WTC11 (cell line): ENCODE measurements around the gene BRSK2. TPM values are rescaled to one million over a fixed set of nuclear protein-coding genes. Genes with fewer than 3 reads are reported as not detected.

ENCODE experiments used
- ATAC-seq: fragments of 200-7000 bp; cut with Tn5 transposase; 2 replicates; pipeline ENCODE4 v1.10.0; 2021; ENCODE audit warnings: mild to moderate bottlenecking, moderate library complexity
- CTCF ChIA-PET: fragments of 300-600 bp; sonication (Branson Sonifier 250); formaldehyde crosslinking; loops from one replicate; lab custom pipeline; 2021; ENCODE audit warnings: antibody characterized with exemption; lab: Charles Lee
- POLR2A ChIA-PET: fragments of 350-600 bp; sonication (Branson Sonifier 250); formaldehyde crosslinking; loops from one replicate; lab custom pipeline; 2021; ENCODE audit warnings: antibody characterized with exemption; lab: Charles Lee
- DNase-seq: peaks from one replicate; pipeline ENCODE4 v3.0.0; 2021; ENCODE audit warnings: low spot score
- H3K27ac Mint-ChIP-seq: 2 replicates; pipeline ENCODE4 v1.8.0; 2021; ENCODE audit warnings: mixed read lengths
- H3K27me3 Mint-ChIP-seq: 2 replicates; pipeline ENCODE4 v1.8.0; 2021; ENCODE audit warnings: low read depth, mild to moderate bottlenecking, moderate library complexity, mixed read lengths
- H3K36me3 Mint-ChIP-seq: 2 replicates; pipeline ENCODE4 v1.8.0; 2021; ENCODE audit warnings: mixed read lengths
- H3K4me1 Mint-ChIP-seq: 2 replicates; pipeline ENCODE4 v1.8.0; 2022; ENCODE audit warnings: mixed read lengths
- H3K4me3 Mint-ChIP-seq: 2 replicates; pipeline ENCODE4 v1.8.0; 2021; ENCODE audit warnings: mild to moderate bottlenecking, moderate library complexity, mixed read lengths
- H3K9me3 Mint-ChIP-seq: 2 replicates; pipeline ENCODE4 v1.8.0; 2021; ENCODE audit warnings: mixed read lengths
- E2F5 ChIP-seq: sonication (generic); formaldehyde crosslinking; IDR thresholded peaks from 2 replicates; pipeline ENCODE4 v1.8.1; 2022; ENCODE audit warnings: mild to moderate bottlenecking, moderate library complexity, missing genetic modification reagents
- ERG ChIP-seq: fragments of 250-450 bp; sonication (Bioruptor Pico); IDR thresholded peaks from 2 replicates; pipeline ENCODE4 v1.8.0; 2021; ENCODE audit warnings: mild to moderate bottlenecking
- GABPB1 ChIP-seq: sonication (generic); formaldehyde crosslinking; IDR thresholded peaks from 2 replicates; pipeline ENCODE4 v1.8.1; 2023; ENCODE audit warnings: mild to moderate bottlenecking, missing genetic modification reagents
- GRHL2 ChIP-seq: fragments of 250-450 bp; sonication (Bioruptor Pico); IDR thresholded peaks from 2 replicates; pipeline ENCODE4 v1.8.0; 2022; ENCODE audit warnings: mild to moderate bottlenecking, moderate library complexity; ENCODE audit not compliant: insufficient replicate concordance, severe bottlenecking
- MXD4 ChIP-seq: fragments of 250-450 bp; sonication (Bioruptor Pico); IDR thresholded peaks from 2 replicates; pipeline ENCODE4 v1.8.0; 2021; ENCODE audit warnings: mild to moderate bottlenecking, moderate library complexity, borderline replicate concordance
- PRRX2 ChIP-seq: fragments of 250-450 bp; sonication (Bioruptor Pico); IDR thresholded peaks from 2 replicates; pipeline ENCODE4 v1.8.0; 2021; ENCODE audit warnings: mild to moderate bottlenecking
- USF1 ChIP-seq: sonication (generic); formaldehyde crosslinking; IDR thresholded peaks from 2 replicates; pipeline ENCODE4 v1.8.0; 2022; ENCODE audit warnings: mild to moderate bottlenecking, missing genetic modification reagents
- total RNA-seq: library from RNA; stranded (reverse); gene quantifications from 3 replicates; pipeline ENCODE4 v1.2.3, GENCODE V29; 2021
- TF ChIP-seq, protein P1 (sequence below): sonication (generic); formaldehyde crosslinking; IDR thresholded peaks from 2 replicates; pipeline ENCODE4 v1.8.1; 2023; ENCODE audit warnings: mild to moderate bottlenecking, moderate library complexity, missing genetic modification reagents
- TF ChIP-seq, protein P2 (sequence below): sonication (generic); formaldehyde crosslinking; IDR thresholded peaks from 2 replicates; pipeline ENCODE4 v1.8.0; 2022; ENCODE audit warnings: mild to moderate bottlenecking, missing genetic modification reagents
- TF ChIP-seq, protein P3 (sequence below): fragments of 250-450 bp; sonication (Bioruptor Pico); IDR thresholded peaks from 2 replicates; pipeline ENCODE4 v1.9.0; 2021; ENCODE audit warnings: moderate library complexity, mild to moderate bottlenecking, inconsistent platforms, borderline replicate concordance
- TF ChIP-seq, protein P4 (sequence below): fragments of 250-450 bp; sonication (Bioruptor Pico); conservative IDR thresholded peaks from 2 replicates; pipeline ENCODE4 v1.9.0; 2021; ENCODE audit warnings: mild to moderate bottlenecking
- TF ChIP-seq, protein P5 (sequence below): fragments of 250-450 bp; sonication (Bioruptor Pico); IDR thresholded peaks from 2 replicates; pipeline ENCODE4 v2.1.2; 2022; ENCODE audit warnings: mild to moderate bottlenecking, moderate library complexity

The BRSK2 gene
- total RNA-seq, 1 experiment from 2014 or later = 34.5 TPM

DNA sequence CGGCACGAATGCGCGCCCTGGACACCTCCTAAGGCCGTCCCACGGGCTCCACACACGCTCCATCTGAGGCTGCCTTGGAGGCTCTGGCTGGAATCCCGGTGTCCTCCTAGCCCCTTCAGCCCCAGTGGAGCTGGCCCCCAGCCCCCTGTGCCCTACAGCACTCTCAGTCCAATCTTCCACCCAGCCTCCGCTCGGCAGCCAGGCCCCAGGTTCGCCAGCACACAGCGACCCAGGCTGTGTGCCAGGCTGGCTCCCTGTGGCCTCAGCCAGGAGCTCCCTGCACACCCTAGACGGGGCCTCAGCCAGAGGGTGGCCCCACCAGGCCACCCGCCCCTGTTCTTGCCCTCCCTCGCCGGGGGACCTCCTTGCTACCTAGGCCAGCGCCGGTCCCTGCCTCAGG is 78.3 kb downstream of the BRSK2 start (continued):
- TF ChIP-seq ERG (CRISPR knock-in tag) (no peak), PRRX2 (no peak)
- TF ChIP-seq, protein P1, sequence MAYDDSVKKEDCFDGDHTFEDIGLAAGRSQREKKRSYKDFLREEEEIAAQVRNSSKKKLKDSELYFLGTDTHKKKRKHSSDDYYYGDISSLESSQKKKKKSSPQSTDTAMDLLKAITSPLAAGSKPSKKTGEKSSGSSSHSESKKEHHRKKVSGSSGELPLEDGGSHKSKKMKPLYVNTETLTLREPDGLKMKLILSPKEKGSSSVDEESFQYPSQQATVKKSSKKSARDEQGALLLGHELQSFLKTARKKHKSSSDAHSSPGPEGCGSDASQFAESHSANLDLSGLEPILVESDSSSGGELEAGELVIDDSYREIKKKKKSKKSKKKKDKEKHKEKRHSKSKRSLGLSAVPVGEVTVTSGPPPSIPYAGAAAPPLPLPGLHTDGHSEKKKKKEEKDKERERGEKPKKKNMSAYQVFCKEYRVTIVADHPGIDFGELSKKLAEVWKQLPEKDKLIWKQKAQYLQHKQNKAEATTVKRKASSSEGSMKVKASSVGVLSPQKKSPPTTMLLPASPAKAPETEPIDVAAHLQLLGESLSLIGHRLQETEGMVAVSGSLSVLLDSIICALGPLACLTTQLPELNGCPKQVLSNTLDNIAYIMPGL (CRISPR knock-in tag) = no peak

GRCh38 chr11:1468473-1469066 is 78.8 kb downstream of the BRSK2 start:
- no peak for DNase-seq
- Mint-ChIP-seq H3K9me3 (no peaks in the 10 kb centered on the region), H3K36me3 (no peaks in the 10 kb centered on the region)
- ATAC-seq = no peak
- POLR2A ChIA-PET = no interaction called here
- TF ChIP-seq MXD4 (CRISPR knock-in tag) (no peak), GABPB1 (CRISPR knock-in tag) (no peak), E2F5 (CRISPR knock-in tag) (no peak), GRHL2 (CRISPR knock-in tag) (no peak), USF1 (CRISPR knock-in tag) (no peak)
- TF ChIP-seq, protein P2, sequence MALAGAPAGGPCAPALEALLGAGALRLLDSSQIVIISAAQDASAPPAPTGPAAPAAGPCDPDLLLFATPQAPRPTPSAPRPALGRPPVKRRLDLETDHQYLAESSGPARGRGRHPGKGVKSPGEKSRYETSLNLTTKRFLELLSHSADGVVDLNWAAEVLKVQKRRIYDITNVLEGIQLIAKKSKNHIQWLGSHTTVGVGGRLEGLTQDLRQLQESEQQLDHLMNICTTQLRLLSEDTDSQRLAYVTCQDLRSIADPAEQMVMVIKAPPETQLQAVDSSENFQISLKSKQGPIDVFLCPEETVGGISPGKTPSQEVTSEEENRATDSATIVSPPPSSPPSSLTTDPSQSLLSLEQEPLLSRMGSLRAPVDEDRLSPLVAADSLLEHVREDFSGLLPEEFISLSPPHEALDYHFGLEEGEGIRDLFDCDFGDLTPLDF (CRISPR knock-in tag) = no peak
- TF ChIP-seq, protein P3, sequence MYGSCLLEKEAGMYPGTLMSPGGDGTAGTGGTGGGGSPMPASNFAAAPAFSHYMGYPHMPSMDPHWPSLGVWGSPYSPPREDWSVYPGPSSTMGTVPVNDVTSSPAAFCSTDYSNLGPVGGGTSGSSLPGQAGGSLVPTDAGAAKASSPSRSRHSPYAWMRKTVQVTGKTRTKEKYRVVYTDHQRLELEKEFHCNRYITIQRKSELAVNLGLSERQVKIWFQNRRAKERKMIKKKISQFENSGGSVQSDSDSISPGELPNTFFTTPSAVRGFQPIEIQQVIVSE (CRISPR knock-in tag) = no peak
- TF ChIP-seq, protein P4, sequence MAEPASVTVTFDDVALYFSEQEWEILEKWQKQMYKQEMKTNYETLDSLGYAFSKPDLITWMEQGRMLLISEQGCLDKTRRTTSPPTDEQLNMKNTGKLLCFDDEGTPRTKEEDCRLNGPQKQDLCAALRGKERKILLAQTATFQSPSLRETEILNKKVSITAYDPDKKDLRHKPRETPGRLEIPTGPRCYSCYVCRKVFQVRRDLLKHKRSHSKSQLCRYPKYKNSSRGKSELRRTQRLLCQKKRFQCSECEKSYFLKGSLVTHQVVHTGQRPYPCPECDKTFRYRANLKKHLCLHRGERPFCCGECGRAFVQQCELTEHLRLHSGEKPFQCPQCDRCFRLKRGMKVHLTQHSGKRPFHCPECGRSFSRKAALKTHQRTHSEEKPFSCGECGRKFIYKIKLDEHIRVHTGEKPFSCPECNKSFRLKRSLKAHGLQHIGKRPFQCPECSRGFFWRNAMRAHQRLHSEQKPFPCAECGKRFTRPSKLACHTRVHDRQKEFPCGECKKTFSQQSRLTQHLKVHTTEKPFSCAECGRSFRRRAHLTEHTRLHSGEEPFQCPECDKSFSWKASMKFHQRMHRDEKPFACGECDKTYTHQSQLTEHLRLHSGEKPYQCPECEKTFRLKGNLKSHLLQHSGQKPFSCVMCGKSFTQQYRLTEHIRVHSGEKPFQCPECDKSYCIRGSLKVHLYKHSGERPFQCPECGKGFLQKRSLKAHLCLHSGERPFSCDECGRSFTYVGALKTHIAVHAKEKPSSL = no peak
- TF ChIP-seq, protein P5, sequence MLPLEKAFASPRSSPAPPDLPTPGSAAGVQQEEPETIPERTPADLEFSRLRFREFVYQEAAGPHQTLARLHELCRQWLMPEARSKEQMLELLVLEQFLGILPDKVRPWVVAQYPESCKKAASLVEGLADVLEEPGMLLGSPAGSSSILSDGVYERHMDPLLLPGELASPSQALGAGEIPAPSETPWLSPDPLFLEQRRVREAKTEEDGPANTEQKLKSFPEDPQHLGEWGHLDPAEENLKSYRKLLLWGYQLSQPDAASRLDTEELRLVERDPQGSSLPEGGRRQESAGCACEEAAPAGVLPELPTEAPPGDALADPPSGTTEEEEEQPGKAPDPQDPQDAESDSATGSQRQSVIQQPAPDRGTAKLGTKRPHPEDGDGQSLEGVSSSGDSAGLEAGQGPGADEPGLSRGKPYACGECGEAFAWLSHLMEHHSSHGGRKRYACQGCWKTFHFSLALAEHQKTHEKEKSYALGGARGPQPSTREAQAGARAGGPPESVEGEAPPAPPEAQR (CRISPR knock-in tag) = no peak
- TF ChIP-seq, all 79 proteins: peak for 0
- peak overlapping the region; percentile 57; the same call in 1 of the 2 replicates for H3K27ac Mint-ChIP-seq
- H3K27me3 Mint-ChIP-seq = no peaks in the 10 kb centered on the region
- no peaks in the 10 kb centered on the region for H3K4me1 Mint-ChIP-seq
- CTCF ChIA-PET = interaction anchor here (0.9 to 1.0 kb wide), 2 partner anchors 13 to 37 kb away, joined by 3 to 4 read pairs; no protein-coding TSS in a partner anchor
- H3K4me3 Mint-ChIP-seq = no peak overlapping the region
